Measurements from ENCODE around the gene PDZD7.

DNA sequence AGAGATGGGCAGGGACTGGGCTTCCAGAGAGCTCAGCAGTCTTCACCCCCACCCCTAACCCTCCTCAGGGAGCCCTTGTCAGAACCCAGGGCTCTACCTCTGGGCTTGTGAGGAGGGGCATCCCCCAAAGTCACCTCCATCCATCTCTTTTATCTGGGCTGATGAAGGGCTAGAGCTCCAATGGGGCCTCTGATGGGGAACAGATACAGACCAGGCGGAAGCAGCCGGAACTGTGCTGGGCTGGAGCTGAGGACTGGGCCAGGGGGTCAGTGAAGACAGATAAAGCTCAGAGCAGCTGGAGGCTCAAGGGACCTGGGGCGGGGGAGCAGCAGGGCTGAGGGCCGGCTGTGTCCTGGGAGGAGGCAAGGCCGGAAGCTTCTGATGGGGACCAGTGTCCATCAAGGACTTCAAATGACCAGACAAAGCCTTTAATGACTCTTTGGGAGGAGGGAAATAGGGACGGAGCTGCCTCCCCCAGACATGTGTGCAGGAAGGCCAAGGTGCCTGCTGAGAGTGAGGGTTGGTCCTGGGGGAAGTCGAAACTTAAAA is 41.0 kb upstream of the PDZD7 start:
- no peak for TF ChIP-seq CTCF (IDR thresholded peaks at IDR 0.05; ENCODE audit: poor library complexity, severe bottlenecking)
- TF ChIP-seq EZH2 (IDR thresholded peaks at IDR 0.05; ENCODE audit: borderline replicate concordance, insufficient read depth, low read length, poor library complexity, severe bottlenecking), result no peak
- TF ChIP-seq POLR2AphosphoS5 (IDR thresholded peaks at IDR 0.05), result no peak

Measured in neural cell (in vitro differentiated cells).